Endothelial cell of umbilical vein (primary cell): Measurements from ENCODE around the gene NRXN3. TPM values are rescaled to one million over a fixed set of nuclear protein-coding genes. Genes with fewer than 3 reads are reported as not detected.

Experiments
- BruUV-seq: library from RNA; stranded (reverse); fragments of 400-500 nt; replicated peaks from 2 replicates; lab custom pipeline; 2021; lab: Mats Ljungman, UMichigan
- CTCF ChIA-PET: fragments of 300-600, 350-600 bp; sonication (Branson Sonifier 250); formaldehyde crosslinking; loops from one replicate; lab custom pipeline; 2021; ENCODE audit warnings: antibody characterized with exemption, inconsistent platforms; lab: Charles Lee
- POLR2A ChIA-PET: fragments of 300-600, 350-600 bp; sonication (Branson Sonifier 250); formaldehyde crosslinking; loops from one replicate; lab custom pipeline; 2021; ENCODE audit warnings: antibody characterized with exemption, inconsistent platforms; lab: Charles Lee
- DNase-seq: peaks from one replicate; pipeline ENCODE4 v3.0.0-alpha.2; 2011; ENCODE audit warnings: low read depth, low spot score
- FAIRE-seq: peaks from 2 replicates; lab custom pipeline; 2011; peaks lifted over from hg19 to GRCh38; lab: Jason Lieb, UNC
- H2AFZ ChIP-seq: 2 replicates; pipeline ENCODE4 v1.6.0; 2012; ENCODE audit warnings: low read depth, low read length, control low read depth, inconsistent platforms
- H3K27ac ChIP-seq: 2 replicates; pipeline ENCODE4 v1.5.1; 2011; ENCODE audit warnings: low read depth, mild to moderate bottlenecking, control low read depth, low read length, moderate library complexity; ENCODE audit not compliant: insufficient read depth
- H3K27me3 ChIP-seq, 2 experiments: 2 replicates each; pipeline versions ENCODE4 v1.6.0 to v1.6.1; 2011; ENCODE audit warnings: low read length in 2 of 2, mixed read lengths in 1 of 2; ENCODE audit not compliant: control insufficient read depth in 2 of 2, insufficient read depth in 2 of 2
- H3K36me3 ChIP-seq, 2 experiments: 2 replicates in 1 of 2; 3 replicates in 1 of 2; pipeline ENCODE4 v1.5.1; 2011; ENCODE audit warnings: low read length in 2 of 2, mild to moderate bottlenecking in 1 of 2, moderate library complexity in 1 of 2; ENCODE audit not compliant: control insufficient read depth in 2 of 2, insufficient read depth in 2 of 2; ENCODE audit errors: extremely low read depth in 1 of 2
- H3K4me1 ChIP-seq: 3 replicates; pipeline ENCODE4 v1.5.1; 2011; ENCODE audit warnings: mild to moderate bottlenecking, low read length; ENCODE audit not compliant: control insufficient read depth, insufficient read depth; ENCODE audit errors: extremely low read depth
- H3K4me2 ChIP-seq: 2 replicates; pipeline ENCODE4 v1.6.1; 2011; ENCODE audit warnings: low read length, control low read depth, mixed read lengths; ENCODE audit not compliant: insufficient read depth
- H3K4me3 ChIP-seq, 3 experiments: fragments of 200-600 bp in 1 of 3; sonication (generic), shearing (Covaris generic) in 1 of 3; replicated peaks in 1 of 3; 2 replicates each; pipeline ENCODE4 v1.5.1; 2011 to 2016; ENCODE audit warnings: control low read depth in 3 of 3, low read length in 3 of 3, mild to moderate bottlenecking in 2 of 3, inconsistent platforms in 1 of 3, low read depth in 1 of 3, moderate library complexity in 1 of 3; ENCODE audit not compliant: insufficient read depth in 1 of 3
- H3K79me2 ChIP-seq: 2 replicates; pipeline ENCODE4 v1.6.0; 2012; ENCODE audit warnings: low read length, inconsistent platforms; ENCODE audit not compliant: control insufficient read depth, insufficient read depth
- H3K9ac ChIP-seq: replicated peaks from 2 replicates; pipeline ENCODE3; 2011; ENCODE audit warnings: low read length, control low read depth; ENCODE audit not compliant: insufficient read depth; ENCODE audit errors: extremely low read depth
- H3K9me1 ChIP-seq: replicated peaks from 3 replicates; pipeline ENCODE4 v1.6.0; 2011; ENCODE audit warnings: mild to moderate bottlenecking, low read length; ENCODE audit not compliant: control insufficient read depth, insufficient read depth; ENCODE audit errors: extremely low read depth
- H3K9me3 ChIP-seq: replicated peaks from 2 replicates; pipeline ENCODE4 v1.5.1; 2012; ENCODE audit warnings: low read length, inconsistent platforms; ENCODE audit not compliant: control insufficient read depth, insufficient read depth
- H4K20me1 ChIP-seq: replicated peaks from 2 replicates; pipeline ENCODE3; 2011; ENCODE audit warnings: mild to moderate bottlenecking, low read length; ENCODE audit not compliant: control insufficient read depth, insufficient read depth; ENCODE audit errors: extremely low read depth
- CTCF ChIP-seq, 2 donors: IDR thresholded peaks; 1 replicate in 1 of 2; 2 replicates in 1 of 2; pipeline ENCODE4 v1.5.1; 2011; ENCODE audit warnings: low read length in 2 of 2, mild to moderate bottlenecking in 2 of 2, moderate library complexity in 2 of 2, control low read depth in 1 of 2, inconsistent platforms in 1 of 2, low read depth in 1 of 2; ENCODE audit not compliant: insufficient read depth in 1 of 2; ENCODE audit errors: extremely low read depth in 1 of 2
- FOS ChIP-seq: IDR thresholded peaks from 2 replicates; pipeline ENCODE4 v1.6.1; 2011; ENCODE audit warnings: mild to moderate bottlenecking, low read length, moderate library complexity, borderline replicate concordance; ENCODE audit not compliant: insufficient read depth
- GATA2 ChIP-seq: IDR thresholded peaks from 2 replicates; pipeline ENCODE4 v1.7.0; 2011; ENCODE audit warnings: low read depth, mild to moderate bottlenecking, moderate library complexity, mixed read lengths, low read length; ENCODE audit not compliant: insufficient read length, insufficient read depth
- JUN ChIP-seq: IDR thresholded peaks from 2 replicates; pipeline ENCODE4 v1.6.1; 2011; ENCODE audit warnings: borderline replicate concordance, low read depth; ENCODE audit not compliant: insufficient read length, insufficient read depth
- MYC ChIP-seq: IDR thresholded peaks from one replicate; pipeline ENCODE4 v1.6.1; 2011; ENCODE audit warnings: mild to moderate bottlenecking, low read depth, low read length
- POLR2A ChIP-seq: IDR thresholded peaks from 2 replicates; pipeline ENCODE4 v1.6.1; 2012; ENCODE audit warnings: low read depth, mild to moderate bottlenecking, control low read depth, low read length
- dilution Hi-C: fragments of 300-500 bp; cut with MboI; formaldehyde crosslinking; loops from one replicate; pipeline ENCODE4 v1.15.0; 2019; ENCODE audit warnings: low sequenced_read_pairs; ENCODE audit not compliant: extremely low pct_ligation_motif_present
- intact Hi-C: fragments of 100-400 bp; cut with micrococcal nuclease; formaldehyde crosslinking; loops from one replicate; pipeline ENCODE4 v1.10.0; 2022
- polyA plus RNA-seq, 4 experiments: library from polyadenylated mRNA; depleted of rRNA in 3 of 4; stranded (reverse) in 3 of 4; unstranded in 1 of 4; fragments of >200 nt; gene quantifications; 2 replicates each; pipeline versions ENCODE4 v1.2.1 to v1.2.3, GENCODE V29; 2011 to 2012; ENCODE audit warnings: missing spikeins in 1 of 4
- total RNA-seq: library from RNA; stranded (reverse); gene quantifications from 2 replicates; pipeline ENCODE4 v1.2.3, GENCODE V29; 2021

Gene NRXN3
- total and polyA plus RNA-seq, 2 donors (not counting 3 experiments of a cell fraction or from before 2014, with no cell fraction given): 0.72 to 4.2 TPM

- ChIA-PET CTCF (no interaction called here), POLR2A (no interaction called here)
- no peaks in the 10 kb centered on the region for H3K36me3 ChIP-seq
- no peak overlapping the region for H3K9ac ChIP-seq
- H4K20me1 ChIP-seq: no peaks in the 10 kb centered on the region
- no peak for FAIRE-seq
- no peaks in the 10 kb centered on the region for H3K9me1 ChIP-seq
- no peak overlapping the region for H3K4me3 ChIP-seq
- peak; percentile 10 for DNase-seq
- intact Hi-C loops: no loop called here
- no peaks in the 10 kb centered on the region for H3K4me1 ChIP-seq
- no peaks in the 10 kb centered on the region for H3K79me2 ChIP-seq
- H3K9me3 ChIP-seq: no peaks in the 10 kb centered on the region
- no peak overlapping the region for H2AFZ ChIP-seq
- no peak overlapping the region for H3K27ac ChIP-seq
- dilution Hi-C loops: no loop called here
- TF ChIP-seq JUN: no peak
- TF ChIP-seq CTCF (IDR thresholded peaks at IDR 0.05; ENCODE audit: extremely low read depth in 1 of 2, insufficient read depth in 1 of 2, low read depth in 1 of 2, low read length in 2 of 2): no peak
- no peak for TF ChIP-seq POLR2A
- no peak for TF ChIP-seq MYC
- TF ChIP-seq FOS: peak; percentile 26
- TF ChIP-seq GATA2: no peak
- no TSS peak for BruUV-seq
- no peaks in the 10 kb centered on the region for H3K27me3 ChIP-seq
- no peak overlapping the region for H3K4me2 ChIP-seq
Observed at GRCh38 chr14:79186523-79186922, 1016.4 kb downstream of the NRXN3 start.
